Skin of body (tissue), 2 donors: ENCODE results near the gene FARP1. TPM values are rescaled to one million over a fixed set of nuclear protein-coding genes. Genes with fewer than 3 reads are reported as not detected.

Experiments used
- DNase-seq: peaks from one replicate; lab custom pipeline; 2025; lab: John Stamatoyannopoulos, UW
- total RNA-seq: library from RNA; depleted of rRNA; stranded (reverse); fragments of >200 nt; gene quantifications from one replicate; pipeline ENCODE4 v1.2.3, GENCODE V29; 2014

FARP1 gene
- total RNA-seq, 1 donor from 2014 or later, result 65.3 TPM

DNA sequence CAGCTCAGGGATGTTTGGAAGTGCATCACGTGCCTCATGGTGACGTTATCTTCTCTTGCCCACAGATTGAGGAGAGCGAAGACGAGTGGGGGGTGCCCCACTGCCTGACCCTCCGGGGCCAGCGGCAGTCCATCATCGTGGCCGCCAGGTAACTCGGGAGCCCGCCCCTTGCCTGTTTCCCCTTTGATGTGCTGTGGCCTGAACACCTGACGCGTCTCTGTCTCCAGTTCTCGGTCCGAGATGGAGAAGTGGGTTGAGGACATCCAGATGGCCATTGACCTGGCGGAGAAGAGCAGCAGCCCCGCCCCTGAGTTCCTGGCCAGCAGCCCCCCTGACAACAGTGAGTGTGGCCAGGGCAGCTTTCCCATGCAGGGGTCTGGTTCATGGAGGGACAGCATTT, 297.0 kb downstream of the FARP1 start:
- DNase-seq, result no peak

GRCh38 chr13:98440390-98441055, 297.6 kb downstream of the FARP1 start:
- DNase-seq, result no peak

DNA sequence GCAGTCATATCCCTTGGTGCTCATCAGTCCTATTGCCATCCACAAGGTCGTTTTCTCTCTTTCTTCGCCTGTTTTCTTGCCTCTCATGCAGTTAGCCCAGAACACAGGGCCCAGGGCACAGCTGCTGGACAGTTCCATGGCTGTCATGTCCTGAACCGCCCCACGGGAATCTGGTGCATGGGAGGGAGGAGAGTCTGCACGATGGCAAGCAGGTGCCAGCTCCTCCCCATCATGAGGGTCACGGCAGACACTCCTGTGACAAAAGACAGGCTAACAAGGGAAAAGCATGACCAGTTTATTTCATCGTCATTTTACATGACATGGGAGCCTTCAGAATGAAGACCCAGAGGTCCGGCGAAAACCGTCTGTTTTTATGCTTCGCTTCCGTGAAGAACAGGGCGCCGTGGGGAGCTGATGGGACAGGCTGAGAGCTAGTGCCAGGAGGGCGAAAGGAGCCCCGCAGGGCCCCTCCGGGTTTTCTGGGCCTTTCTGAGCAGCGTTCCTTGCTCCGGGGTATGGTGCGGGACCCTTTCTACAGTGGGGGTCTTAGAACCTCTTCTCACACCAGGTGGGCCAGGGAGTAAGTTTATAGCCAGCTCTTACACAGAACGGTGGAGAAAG, 298.3 kb downstream of the FARP1 start:
- no peak for DNase-seq

DNA sequence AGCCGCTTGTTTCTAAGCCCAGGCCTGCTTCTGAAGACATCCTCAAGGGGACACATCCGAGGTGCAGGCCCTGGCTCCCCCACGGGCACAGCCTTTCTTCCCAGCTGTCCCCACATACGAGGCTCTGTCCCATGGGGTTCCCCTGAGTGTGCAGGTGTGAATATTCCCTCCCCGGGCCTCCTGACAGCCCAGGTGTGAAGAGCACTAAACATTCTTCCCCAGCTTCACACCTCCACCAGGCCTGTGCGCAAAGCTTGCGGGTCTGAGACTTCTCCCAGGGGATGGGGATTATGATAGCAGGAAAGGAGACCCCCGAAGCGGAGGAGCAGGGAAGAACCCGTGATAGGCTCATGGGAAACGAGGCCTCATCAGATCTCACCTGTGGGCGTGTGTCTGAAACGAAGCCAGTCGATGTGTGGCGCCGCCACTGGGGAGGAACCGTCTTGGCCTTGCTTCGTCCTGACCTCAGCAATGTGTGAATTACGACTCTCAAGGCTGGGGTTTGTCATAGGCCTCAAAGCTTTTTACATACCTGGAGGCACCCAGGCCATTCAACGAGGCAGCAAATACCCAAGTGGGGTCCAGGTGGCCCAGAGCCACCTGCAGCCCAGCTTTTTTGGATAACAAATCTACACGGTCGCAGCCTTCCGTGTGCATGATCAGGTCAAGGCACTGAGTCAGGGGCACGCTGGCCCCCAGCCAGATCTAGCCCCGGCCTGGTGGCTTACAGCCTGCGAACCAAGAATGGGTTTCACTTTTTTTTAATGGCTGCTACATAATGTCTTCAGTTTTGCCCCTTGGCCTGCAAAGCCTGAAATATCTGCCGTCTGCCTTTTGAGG, 299.7 kb downstream of the FARP1 start:
- DNase-seq, result no peak

DNA sequence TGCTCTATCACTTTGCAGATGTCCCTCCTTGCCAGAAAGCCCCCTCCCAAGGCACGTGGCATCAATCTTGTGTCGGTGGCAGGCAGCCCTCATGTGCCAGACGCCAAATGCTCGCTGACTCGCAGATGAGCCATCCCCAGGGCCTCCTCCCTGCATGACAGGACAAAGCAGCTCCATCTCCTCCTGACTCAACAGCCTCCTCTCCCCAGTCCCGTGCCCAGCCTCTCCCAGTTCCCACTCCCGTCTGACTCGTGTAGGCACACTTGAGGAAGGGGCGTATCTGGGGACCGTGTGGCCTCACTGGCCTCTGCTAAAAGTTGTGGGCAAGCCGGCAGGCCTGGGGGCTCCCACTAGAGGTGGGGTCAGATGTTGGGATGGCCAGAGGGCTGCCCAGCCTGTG, 300.4 kb downstream of the FARP1 start:
- no peak for DNase-seq

DNA sequence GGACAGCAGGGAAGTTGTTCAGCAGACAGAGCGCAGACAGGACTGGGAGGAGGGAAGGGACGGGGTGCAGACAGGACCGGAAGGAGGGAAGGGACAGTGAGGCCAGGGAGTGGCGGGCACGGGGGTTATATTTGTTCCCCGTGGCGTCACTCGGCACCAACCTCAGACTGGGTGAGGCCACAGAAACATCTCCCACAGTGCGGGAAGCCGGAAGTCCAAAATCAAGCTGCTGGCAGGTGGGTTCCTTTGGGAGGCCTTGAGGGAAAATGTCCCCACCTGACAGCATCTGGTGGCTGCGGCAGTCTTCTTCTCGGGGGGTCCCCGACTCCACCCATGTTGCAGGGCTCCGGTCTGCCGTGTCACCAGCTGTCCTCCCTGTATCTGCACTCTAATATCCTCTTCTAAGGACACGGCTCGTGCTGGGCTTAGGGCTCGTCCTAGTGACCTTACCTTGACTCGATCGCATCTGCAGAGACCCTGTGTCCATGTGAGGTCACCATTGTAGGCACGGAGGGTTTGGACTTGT, 301.0 kb downstream of the FARP1 start:
- no peak for DNase-seq

DNA sequence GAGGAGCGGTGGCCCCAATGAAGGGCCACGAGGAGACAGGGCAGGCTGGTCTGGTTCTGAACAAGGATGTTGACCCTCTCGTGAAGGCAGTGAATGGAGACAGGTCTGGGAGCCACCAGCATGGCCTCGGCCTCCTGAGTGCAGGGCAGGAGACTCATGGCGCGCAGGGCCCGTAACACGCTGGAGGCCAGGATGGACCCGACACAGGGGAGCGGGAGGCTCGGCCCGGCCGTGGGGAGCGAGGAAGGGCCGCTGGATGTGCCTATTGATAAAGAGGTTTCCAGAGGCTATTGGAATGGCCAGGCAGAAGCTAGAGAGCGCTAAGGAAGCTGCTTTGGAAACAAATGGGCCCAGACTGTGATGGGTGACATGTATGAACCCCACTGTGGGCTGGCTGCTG, 301.5 kb downstream of the FARP1 start:
- no peak for DNase-seq

DNA sequence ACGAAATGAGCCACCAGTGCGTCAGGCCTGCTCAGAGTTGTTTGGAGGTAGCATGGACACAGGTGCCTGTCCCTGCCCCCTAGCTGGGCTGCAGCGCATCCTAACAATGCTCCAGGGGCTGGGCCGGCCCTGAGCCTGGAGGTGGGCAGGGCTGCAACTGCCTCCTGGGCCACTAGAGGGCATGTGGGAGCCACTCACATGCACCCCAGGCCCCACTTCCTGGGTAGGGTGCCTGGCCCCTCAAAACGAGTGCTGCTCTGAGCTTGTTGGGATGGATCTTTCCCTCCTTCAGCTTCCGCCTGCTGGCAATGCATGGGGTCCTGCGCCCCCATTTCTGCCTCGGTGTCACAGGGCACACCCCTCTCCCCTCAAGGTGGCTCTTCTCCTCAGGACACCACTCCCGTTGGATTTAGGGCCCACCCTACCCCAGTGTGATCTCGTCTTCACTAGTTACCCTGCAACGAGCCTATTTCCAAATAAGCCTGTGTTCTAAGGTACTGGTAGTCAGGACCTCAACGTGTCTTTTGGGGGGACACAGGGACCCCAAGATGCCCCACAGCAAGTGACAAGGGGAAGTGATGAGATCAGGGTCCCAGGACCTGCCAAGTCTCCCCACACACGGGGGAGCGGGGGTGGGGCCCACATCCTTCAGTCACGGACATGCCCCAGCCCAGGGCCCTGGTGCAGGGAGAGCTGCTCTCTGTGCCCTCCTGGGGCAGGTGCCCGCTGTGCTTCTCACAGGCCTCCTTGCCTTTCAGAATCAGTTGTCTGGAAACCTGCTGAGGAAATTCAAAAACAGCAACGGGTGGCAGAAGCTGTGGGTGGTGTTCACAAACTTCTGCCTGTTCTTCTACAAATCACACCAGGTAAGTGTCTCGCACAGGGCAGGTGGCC, 302.7 kb downstream of the FARP1 start:
- DNase-seq, result peak; percentile 33

GRCh38 chr13:98446234-98446621, 303.3 kb downstream of the FARP1 start:
- DNase-seq, result no peak

- no peak for DNase-seq
Observed at GRCh38 chr13:98447130-98447529, 304.2 kb downstream of the FARP1 start.

- DNase-seq, result peak; percentile 25
Observed at GRCh38 chr13:98447881-98448641, 305.2 kb downstream of the FARP1 start.

- DNase-seq, result no peak
Observed at GRCh38 chr13:98448642-98448928, 305.7 kb downstream of the FARP1 start.

- no peak for DNase-seq
Observed at GRCh38 chr13:98449273-98449672, 306.4 kb downstream of the FARP1 start.

DNA sequence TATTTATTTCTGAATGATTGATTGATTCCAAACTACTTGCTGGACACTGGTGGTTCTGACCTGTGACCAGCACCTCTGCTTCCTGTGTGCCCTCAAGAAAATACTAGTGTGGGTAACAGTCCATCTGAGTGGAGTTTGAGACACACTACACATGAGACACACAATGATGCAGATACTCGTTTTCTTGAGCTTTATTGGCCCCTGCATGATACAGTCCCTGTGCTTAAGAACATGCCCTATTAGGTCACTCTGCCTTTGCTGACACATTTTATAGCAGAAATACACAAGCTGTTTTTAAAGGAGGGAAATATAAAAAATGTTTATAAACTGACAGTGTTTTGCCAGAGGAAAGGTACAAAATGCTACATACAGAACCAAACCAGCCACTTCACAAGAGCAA, 307.1 kb downstream of the FARP1 start:
- no peak for DNase-seq

DNA sequence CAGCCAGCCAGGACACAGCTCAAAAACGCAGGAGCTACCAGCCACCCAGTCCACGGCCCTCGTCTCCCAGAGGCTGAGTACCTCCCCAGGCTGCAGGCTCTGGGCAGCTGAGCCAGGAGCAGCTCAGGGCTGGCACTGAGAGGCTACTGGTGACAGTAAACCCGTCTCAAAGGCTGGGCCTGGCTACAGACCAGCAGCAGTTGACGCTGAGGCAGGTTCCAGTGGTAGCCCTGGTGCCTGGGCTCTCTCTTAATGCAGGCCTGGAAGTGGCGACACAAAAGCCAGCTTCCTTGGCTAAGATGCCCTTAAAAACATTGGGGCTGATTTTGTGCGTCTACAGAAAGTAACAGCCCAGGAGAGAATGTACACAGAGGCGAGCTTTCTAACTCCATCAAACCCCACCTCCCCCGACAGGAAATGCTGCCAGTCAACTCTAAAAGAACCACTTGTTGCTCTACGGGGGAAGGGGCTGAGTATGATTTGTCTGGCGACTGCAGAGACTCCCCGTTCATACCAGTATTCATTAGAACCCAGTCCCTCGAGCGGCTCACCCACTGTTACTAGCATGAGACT, 307.7 kb downstream of the FARP1 start:
- no peak for DNase-seq

DNA sequence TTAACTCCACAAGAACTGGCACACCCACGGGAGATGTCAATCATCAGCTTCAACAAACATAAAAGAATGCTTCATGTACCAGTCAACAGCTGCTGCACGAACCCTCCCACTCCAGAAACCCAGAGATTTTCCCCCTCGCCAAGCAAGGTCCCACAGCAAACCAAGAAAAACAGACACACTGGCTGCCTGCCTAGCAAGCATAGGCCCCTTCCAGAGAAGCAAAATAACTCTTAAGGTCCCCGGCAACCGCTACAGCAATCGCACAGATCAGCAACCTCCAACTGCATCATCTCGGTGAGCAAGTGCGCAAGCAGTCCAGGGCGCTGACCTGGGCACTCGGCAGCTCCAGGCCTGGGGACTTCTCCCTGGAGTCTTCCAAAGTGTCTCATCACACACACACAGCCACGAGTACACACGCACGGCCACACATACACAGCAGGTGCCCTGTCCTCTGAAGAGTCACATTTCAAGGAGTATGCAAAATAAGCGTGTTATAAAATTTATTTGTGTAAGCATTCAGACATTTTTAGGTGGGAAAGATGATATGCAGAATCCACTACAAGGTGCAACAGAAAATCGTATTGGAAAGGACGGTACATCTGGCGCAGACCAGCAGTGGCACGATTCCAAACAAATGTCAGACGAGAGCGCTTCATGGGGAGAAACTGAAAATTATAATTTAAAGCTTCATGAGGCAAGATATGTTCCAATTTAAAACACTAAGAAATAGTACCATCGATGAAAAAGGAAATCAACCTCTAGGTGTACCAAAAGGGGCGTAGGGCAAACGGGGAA, 309.0 kb downstream of the FARP1 start:
- peak; percentile 34 for DNase-seq

DNA sequence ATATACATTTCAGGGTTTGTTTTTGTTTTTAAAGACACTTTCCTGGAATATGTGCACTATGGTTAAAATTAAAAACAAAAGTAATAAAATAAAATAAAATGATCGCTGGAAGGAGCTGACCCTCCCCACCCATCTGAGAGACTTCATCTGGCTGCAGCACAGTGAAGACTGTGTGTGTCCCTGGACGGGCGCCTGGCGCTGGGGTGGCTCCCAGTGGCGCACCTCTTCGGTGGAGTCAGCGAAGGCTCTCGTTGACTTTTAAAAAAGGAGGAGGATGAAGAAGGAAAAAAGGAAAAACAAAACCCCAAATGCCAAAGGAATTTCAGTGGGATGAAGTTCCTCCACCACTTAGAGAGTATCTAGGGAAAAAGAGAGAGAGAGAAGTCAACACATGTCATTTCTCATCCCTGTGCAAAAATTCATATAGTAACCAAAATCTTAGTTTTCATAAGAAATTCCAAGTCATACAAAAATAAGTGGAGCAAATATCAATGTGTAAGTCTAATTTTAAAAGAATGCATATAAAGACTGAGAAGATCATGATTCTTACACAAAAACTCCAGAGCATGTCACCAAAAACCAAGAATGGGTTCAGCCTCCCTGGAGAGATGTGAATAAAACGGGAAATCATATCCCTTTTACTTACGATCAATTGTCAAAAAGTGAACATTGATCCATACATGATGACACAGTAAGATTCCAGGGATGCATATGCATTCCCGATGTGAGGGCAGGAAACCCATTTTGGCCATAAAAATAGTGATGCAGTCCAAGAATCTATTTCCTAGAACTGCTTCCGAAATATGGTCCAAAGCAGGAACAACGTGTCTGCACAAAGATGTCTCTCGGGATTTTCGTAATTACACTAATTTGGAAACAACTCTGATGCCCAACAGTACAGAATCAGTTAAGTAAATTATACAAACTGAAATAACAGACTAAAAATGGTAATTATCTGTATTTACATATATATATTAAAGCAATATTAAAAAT, 310.3 kb downstream of the FARP1 start:
- DNase-seq, result peak; percentile 30

DNA sequence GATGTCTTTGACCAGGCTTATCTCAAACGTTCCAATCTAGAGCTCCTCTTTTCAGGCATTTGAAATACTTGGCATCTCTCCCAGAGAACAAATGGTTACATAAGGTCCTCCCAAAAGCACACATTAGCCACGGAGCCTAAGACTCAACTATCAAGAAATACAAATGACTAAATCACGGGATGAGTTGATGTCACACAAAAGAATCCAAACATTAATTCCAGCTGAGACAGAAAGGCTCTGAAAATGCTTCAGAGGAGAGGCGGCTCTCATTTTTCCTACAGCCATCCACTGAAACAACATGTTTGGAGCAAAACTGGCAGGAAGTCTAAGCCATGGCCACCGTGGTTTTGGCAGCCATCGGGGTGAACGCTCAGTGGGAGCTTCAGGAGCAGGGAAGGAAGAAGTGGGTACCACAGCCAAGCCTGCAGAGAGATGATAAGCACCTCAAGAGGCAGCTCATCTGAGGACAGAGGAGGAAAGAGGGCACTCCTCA, 311.5 kb downstream of the FARP1 start:
- peak; percentile 86 for DNase-seq
